Parathyroid adenoma (tissue), 2 donors: ENCODE results near the gene CHST14.

Source experiments
- H2AFZ ChIP-seq: fragments of 300-600 bp; sonication (generic); one replicate; pipeline ENCODE4 v1.7.0; 2017; ENCODE audit warnings: antibody characterized with exemption, mild to moderate bottlenecking
- H3K27ac ChIP-seq: fragments of 300-600 bp; sonication (generic); one replicate; pipeline ENCODE4 v1.7.0; 2017
- H3K27me3 ChIP-seq: fragments of 300-600 bp; sonication (generic); one replicate; pipeline ENCODE4 v1.7.0; 2017; ENCODE audit warnings: low read length; ENCODE audit not compliant: control insufficient read depth, insufficient read depth
- H3K36me3 ChIP-seq: fragments of 300-600 bp; sonication (generic); one replicate; pipeline ENCODE4 v1.7.0; 2017; ENCODE audit warnings: low read length; ENCODE audit not compliant: control insufficient read depth, insufficient read depth
- H3K4me1 ChIP-seq: fragments of 300-600 bp; sonication (generic); one replicate; pipeline ENCODE4 v1.7.0; 2017; ENCODE audit warnings: control low read depth
- H3K4me2 ChIP-seq: fragments of 300-600 bp; sonication (generic); one replicate; pipeline ENCODE4 v1.7.0; 2017; ENCODE audit warnings: low read length
- H3K4me3 ChIP-seq: fragments of 300-600 bp; sonication (generic); one replicate; pipeline ENCODE4 v1.7.0; 2017; ENCODE audit warnings: low read depth, low read length
- H3K79me2 ChIP-seq: fragments of 300-600 bp; sonication (generic); one replicate; pipeline ENCODE4 v1.7.0; 2017; ENCODE audit warnings: control low read depth
- H3K9ac ChIP-seq: fragments of 300-600 bp; sonication (generic); one replicate; pipeline ENCODE4 v1.7.0; 2017; ENCODE audit warnings: mild to moderate bottlenecking
- H3K9me3 ChIP-seq: fragments of 300-600 bp; sonication (generic); one replicate; pipeline ENCODE4 v1.7.0; 2017; ENCODE audit warnings: low read length; ENCODE audit not compliant: control insufficient read depth
- TF ChIP-seq, protein P1 (sequence below): fragments of 300-600 bp; sonication (generic); IDR thresholded peaks from one replicate; pipeline ENCODE4 v1.7.0; 2017; ENCODE audit warnings: antibody characterized with exemption, mild to moderate bottlenecking
- donor health status: primary hyperparathyroidism.

Gene CHST14

DNA sequence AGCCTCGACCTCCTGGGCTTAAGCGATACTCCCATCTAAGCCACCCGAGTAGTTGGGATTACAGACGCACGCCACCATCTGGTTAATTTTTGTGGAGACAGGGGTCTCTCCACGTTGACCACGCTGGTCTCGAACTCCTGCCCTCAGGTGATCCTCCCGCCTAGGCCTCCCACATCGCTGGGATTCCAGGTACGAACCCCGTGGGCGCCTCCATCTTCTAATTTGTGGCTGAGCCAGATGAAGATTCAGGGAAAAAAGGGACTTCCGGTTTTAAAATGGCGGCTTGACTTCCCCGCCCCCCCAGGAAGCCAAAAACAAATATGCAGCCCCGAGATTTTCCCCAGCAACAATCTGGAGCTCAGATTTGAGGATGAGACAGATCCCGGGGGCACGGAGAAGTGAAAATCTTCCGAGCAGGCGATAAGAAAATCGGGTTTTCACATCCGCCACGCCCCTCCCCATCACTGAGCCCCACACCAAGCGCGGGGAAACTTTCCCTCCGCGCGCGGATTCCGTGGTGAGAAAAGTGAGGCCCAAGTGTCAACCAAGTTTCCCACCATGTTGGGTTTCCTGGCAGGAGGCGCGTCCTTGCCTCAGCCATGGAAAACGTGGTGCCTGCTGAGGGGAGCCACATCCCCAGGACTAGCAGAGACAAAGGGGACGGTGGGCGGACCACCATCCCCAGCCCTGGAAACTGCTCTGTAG, 15.4 kb downstream of the CHST14 start:
- H3K9me3 ChIP-seq = no peaks in the 10 kb centered on the region
- H3K4me1 ChIP-seq = no peaks in the 10 kb centered on the region
- no peak overlapping the region for H3K9ac ChIP-seq
- H3K4me3 ChIP-seq = no peak overlapping the region
- no peak overlapping the region for H3K27ac ChIP-seq
- no peaks in the 10 kb centered on the region for H3K27me3 ChIP-seq
- TF ChIP-seq, protein P1, sequence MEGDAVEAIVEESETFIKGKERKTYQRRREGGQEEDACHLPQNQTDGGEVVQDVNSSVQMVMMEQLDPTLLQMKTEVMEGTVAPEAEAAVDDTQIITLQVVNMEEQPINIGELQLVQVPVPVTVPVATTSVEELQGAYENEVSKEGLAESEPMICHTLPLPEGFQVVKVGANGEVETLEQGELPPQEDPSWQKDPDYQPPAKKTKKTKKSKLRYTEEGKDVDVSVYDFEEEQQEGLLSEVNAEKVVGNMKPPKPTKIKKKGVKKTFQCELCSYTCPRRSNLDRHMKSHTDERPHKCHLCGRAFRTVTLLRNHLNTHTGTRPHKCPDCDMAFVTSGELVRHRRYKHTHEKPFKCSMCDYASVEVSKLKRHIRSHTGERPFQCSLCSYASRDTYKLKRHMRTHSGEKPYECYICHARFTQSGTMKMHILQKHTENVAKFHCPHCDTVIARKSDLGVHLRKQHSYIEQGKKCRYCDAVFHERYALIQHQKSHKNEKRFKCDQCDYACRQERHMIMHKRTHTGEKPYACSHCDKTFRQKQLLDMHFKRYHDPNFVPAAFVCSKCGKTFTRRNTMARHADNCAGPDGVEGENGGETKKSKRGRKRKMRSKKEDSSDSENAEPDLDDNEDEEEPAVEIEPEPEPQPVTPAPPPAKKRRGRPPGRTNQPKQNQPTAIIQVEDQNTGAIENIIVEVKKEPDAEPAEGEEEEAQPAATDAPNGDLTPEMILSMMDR = no peak
- H3K4me2 ChIP-seq = no peak overlapping the region
- H3K79me2 ChIP-seq = no peaks in the 10 kb centered on the region
- no peaks in the 10 kb centered on the region for H3K36me3 ChIP-seq
- no peak overlapping the region for H2AFZ ChIP-seq

DNA sequence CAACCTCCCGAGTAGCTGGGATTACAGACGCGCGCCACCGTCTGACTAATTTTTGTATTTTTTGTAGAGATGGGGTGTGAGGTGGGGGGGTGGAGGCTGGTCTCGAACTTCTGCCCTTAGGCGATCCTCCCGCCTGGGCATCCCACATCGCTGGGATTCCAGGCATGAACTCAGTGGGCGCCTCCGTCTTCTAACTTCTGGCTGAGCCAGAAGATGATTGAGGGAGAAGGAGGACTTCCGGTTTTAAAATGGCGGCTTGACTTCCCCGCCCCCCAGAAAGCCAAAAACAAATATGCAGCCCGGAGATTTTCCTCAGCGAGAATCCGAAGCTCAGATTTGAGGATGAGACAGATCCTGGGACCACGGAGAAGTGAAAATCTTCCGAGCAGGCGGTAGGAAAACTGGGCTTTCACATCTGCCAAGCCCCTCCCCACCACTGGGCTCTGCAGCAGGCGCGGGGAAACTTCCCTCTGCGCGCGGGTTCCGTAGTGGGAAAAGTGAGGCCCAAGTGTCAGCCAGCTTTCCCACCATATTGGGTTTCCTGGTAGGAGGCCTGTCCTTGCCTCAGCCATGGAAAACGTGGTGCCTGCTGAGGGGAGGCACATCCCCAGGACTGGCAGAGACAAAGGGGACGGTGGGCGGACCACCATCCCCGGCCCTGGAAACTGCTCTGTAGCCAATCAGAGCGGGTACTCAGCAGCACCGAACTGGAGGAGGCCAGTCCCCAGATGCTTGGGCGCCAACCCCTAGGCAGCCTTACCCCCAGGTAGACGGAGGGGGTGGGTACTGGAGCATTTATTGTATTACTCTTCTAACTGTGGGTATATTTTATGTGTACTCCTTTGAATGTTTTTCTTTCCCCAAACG, 17.3 kb downstream of the CHST14 start:
- H3K79me2 ChIP-seq = no peaks in the 10 kb centered on the region
- H3K4me1 ChIP-seq = no peaks in the 10 kb centered on the region
- no peaks in the 10 kb centered on the region for H3K27me3 ChIP-seq
- H3K27ac ChIP-seq = no peak overlapping the region
- H2AFZ ChIP-seq = no peak overlapping the region
- no peak overlapping the region for H3K9ac ChIP-seq
- H3K9me3 ChIP-seq = no peaks in the 10 kb centered on the region
- TF ChIP-seq, protein P1 = no peak
- H3K36me3 ChIP-seq = no peaks in the 10 kb centered on the region
- no peak overlapping the region for H3K4me3 ChIP-seq
- no peak overlapping the region for H3K4me2 ChIP-seq

DNA sequence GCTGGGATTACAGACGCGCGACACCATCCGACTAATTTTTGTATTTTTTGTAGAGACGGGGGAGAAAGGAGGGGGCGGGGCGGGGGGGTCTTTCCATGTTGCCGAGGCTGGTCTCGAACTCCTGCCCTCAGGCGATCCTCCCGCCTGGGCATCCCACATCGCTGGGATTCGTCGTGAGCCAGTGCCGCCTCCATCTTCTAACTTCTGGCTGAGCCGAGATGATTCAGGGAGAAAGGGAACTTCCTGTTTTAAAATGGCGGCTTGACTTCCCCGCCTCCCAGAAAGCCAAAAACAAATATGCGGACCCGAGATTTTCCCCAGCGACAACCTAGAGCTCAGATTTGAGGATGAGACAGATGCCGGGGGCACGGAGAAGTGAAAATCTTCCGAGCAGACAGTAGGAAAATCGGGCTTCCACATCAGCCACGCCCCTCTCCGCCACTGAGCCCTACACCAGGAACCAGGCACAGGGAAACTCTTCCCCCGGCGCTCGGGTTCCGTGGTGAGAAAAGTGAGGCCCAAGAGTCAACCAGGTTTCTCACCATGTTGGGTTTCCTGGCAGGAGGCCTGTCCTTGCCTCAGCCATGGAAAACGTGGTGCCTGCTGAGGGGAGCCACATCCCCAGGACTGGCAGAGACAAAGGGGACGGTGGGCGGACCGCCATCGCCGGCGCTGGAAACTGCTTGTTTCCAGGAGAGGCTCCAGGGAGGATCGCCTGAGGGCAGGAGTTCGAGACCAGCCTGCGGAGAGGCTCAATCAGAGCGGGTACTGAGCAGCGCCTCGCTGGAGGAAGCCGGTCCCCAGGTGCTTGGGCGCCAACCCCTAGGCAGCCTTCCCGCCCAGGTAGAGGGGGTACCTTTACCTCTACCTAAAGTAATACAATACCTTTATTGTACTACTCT, 18.7 kb downstream of the CHST14 start:
- H3K27me3 ChIP-seq = no peaks in the 10 kb centered on the region
- no peak overlapping the region for H3K27ac ChIP-seq
- no peaks in the 10 kb centered on the region for H3K9me3 ChIP-seq
- no peaks in the 10 kb centered on the region for H3K36me3 ChIP-seq
- no peak overlapping the region for H2AFZ ChIP-seq
- no peaks in the 10 kb centered on the region for H3K79me2 ChIP-seq
- H3K4me1 ChIP-seq = no peaks in the 10 kb centered on the region
- TF ChIP-seq, protein P1 = no peak
- no peak overlapping the region for H3K4me3 ChIP-seq
- H3K4me2 ChIP-seq = no peak overlapping the region
- H3K9ac ChIP-seq = no peak overlapping the region

DNA sequence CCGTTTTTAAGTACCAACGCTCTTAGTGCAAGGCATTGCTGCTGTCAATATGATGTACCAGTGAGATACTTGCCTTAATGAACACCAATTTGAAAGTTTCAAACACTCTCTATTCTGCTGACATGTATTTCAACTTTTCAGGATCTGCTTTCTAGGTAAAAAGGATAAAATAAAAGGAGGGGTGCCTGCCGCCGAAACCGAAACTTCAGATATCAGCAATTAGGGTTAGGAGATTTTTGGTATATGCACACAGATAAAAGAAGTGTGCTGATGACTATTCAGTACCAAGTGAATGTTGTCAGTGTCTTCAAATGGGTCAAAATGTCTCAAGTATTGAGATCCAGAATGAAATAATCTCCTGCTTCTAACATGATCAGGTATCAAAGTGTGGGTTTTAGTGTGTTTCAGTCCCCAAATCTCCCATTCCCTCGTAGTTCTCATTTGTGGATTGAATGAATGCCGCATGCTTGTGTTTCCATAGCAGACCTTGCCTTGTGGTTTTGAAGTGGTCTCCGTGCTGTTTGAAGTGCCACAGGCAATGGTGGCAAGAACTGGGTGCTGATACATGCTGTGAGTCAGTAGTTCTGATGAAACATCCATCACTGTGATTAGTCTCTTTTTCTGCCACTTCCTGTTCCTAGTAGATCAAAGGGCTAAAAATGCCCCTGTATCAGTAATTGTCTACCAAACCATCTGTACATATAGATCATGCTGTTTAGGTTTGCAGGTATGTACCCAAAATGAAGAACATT, 22.5 kb downstream of the CHST14 start:
- Histone ChIP-seq H3K4me1 (no peaks in the 10 kb centered on the region), H3K9ac (no peak overlapping the region), H3K27ac (no peak overlapping the region), H3K4me3 (no peak overlapping the region), H3K9me3 (no peaks in the 10 kb centered on the region), H3K79me2 (no peaks in the 10 kb centered on the region), H3K36me3 (no peaks in the 10 kb centered on the region), H2AFZ (no peak overlapping the region), H3K4me2 (no peak overlapping the region), H3K27me3 (no peaks in the 10 kb centered on the region)
- TF ChIP-seq, protein P1 = no peak
